GM21528 (cell line): ENCODE data around the gene MYO1E.
A peak's percentile ranks its signal among the peaks of the same experiment; 100 is the strongest.

Experiments used
- ATAC-seq: cut with Tn5 transposase; IDR thresholded peaks from one replicate; pipeline ENCODE4 v1.9.1; 2021; ENCODE audit warnings: mild to moderate bottlenecking, moderate library complexity; ENCODE audit not compliant: unreplicated experiment, low FRiP score

MYO1E gene

DNA sequence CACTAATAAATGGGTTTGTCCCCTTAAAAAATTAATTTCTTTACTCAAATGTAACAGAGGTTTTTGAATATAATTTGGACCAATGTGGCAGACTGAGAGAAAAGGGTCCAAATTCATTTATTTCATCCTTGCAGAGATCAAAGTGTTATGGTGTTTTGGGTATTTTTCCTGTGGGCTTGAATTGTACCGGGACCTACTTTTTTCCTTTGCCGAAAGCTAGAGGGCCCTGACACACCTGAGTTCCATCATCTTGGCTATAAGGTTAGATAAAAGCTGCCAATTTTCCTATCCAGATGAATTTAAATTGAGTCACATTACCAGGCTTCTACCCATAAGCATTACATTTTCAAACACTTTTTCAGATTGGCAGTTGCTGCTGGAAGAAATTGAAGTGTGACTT, 266.8 kb downstream of the MYO1E start:
- no peak for ATAC-seq

DNA sequence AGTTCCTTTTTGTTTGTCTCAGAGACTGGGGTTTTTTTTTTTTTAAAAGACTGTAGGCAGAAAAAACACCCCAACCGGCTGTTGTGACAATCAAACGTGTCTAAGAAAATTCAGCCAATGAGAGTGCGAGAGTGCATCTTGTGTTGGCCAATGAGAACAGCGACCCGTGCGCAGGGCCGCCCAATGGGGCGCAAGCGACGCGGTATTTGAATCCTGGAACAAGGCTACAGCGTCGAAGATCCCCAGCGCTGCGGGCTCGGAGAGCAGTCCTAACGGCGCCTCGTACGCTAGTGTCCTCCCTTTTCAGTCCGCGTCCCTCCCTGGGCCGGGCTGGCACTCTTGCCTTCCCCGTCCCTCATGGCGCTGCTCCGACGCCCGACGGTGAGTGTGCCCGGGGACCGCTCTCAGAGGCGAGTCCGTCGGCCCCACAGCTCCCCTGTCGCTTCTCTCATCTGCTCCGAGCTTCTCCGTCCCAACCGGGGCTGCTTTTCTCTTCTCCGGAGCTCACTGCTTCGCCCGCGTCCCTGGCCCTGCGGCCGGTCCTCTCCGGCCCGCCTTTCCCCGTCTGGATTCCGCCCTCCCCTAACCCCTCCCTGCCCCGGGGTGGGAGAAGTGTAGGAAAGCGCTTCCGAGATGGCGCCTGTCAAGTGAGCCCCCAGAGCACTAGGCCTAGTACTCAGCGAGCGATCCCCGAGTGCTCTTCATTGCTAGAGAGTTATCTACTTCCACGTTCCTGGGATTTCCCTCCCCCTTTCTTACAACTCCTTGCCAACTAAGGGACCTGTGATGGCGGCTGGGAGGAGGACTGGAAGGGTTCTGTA, 267.5 kb downstream of the MYO1E start, which contains the start of gene CCNB2:
Gene CCNB2, plus strand, starts transcription at position 235 of the 821 bp plus-strand sequence. Its CDS starts 123 bp downstream, at position 358.
- ATAC-seq, result peak; percentile 97

DNA sequence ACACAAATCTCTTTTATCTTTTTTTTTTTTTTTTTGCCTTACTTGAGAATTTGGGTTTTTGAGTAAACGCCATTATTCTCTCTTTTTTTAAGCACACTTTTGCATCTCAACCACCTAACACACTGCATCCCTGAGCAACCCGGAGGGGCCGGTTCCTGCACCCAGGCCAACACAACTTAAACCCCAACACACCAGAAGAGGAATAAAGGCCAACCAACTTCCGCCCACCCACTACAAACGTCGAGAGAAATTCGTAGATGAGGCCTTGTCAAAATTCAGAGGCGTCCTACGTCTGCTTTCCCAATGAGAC, 268.1 kb downstream of the MYO1E start:
- ATAC-seq, result peak; percentile 37

DNA sequence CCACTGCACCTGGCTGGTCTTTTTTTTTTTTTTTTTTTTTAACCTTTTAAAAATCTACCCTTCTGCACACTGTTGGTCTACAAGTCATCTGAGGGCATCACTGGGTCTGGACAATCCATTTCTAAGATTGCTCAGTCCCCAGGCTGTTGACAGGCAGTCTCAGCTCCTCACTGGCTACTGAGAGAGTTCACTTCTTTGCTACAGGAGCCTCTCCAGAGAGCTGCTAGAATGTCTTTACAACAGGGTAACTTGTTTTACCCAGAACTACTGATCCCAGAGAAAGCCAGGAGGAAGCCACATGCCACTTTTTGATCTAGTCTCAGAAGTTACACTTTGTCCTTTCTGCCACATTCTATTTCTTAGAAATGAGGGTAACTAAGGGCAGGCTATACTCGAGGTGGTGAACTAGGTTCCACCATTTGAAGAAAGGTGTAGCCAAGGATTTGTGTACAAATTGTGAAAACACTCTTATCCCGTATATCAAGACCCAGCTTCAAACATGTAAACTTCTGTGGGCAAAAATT, 273.4 kb downstream of the MYO1E start:
- ATAC-seq, result no peak

DNA sequence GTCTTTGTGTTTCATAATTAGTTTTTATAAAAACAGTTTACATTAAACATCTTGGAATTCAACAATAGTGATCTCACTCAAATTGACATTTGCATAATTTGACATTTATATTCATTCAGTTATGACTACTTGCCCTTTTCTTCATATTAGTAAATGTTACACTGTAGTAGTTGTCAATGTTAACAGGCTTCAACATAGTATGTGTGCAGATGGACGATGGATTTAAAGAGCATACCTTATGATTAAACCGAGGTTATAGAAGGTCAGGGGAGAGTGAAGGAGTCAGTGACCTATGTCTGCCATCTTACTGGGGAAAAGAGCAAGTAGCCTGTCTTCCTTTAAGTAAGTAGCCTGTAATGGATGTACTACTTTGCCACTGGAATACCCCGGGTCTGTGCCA, 276.2 kb downstream of the MYO1E start:
- no peak for ATAC-seq

DNA sequence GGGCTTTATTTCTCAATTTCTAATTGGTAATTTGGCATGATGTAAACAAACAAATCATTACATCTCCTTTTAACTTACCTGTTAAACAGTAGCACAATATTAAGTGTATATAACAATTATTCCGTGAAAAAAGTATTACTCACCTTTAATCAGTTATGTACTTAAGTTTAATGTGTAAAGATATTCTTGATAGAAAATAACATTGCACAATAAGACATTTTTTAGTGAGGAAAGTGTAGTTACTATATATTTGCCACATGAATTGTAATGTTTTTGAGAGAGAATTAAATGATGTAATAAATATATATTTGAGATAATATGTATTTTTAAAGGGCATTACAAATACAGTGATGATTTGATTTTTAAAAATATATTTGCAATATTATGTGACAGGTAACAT, 278.6 kb downstream of the MYO1E start:
- ATAC-seq, result no peak

DNA sequence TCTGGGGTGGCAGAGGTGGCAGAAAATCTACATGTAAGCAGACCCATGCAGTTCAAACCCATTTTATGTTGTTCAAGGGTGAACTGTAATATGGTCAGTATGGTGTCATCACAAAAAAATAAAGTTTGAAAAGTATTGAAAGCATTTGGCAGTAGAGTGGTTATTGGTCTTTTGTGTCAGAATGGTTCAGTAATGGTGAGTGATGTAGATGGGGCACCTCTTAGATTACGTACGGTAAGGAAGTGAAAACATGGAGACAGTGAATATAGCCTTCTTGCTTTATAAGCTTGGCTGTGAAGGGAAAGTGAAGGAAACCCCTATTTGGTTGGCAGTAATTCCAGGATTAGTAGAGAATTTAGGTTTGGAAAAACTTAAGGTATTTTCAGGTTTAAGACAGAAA, 284.9 kb downstream of the MYO1E start:
- no peak for ATAC-seq
